Measurements from ENCODE around the gene ZBED4.

The ZBED4 gene

DNA sequence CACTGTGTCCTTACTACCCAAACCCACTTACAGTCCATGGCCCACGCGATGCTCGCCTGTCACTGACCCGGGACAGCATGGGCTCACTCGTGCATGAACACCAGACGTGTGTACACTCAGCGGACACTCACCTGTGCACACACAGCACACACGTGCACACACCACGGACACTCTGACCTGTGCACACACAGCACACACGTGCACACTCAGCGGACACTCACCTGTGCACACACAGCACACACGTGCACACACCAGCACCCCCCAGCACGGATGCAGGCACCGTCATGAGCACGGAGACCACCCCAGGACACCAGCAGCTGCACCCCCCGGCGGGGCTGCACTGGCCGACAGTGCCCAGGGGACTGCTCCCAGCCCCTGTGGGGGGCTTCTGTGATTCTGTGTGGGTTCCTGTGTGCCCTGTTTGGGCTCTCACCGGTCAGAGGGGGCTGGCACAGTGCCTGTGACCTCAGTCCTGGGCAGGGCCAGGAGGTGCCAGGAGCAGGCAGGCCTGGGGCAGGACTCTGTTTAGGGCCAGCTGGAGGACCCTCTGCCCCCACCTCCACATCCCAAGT is 85.0 kb downstream of the ZBED4 start:
- Histone ChIP-seq H3K4me3 (ENCODE audit: low read length) (no peak overlapping the region), H3K36me3 (ENCODE audit: control insufficient read depth, insufficient read depth, low read length, severe bottlenecking) (no peaks in the 10 kb centered on the region), H3K9ac (ENCODE audit: low read length) (no peak overlapping the region), H3K4me1 (ENCODE audit: control insufficient read depth, insufficient read depth, low read length) (peaks cover 16% of the 10 kb centered on the region), H3K27me3 (replicated peaks; ENCODE audit: control insufficient read depth, insufficient read depth, low read length) (no peaks in the 10 kb centered on the region), H3K9me3 (ENCODE audit: control insufficient read depth, low read length) (no peaks in the 10 kb centered on the region)
- DNase-seq (ENCODE audit: low read depth) = no peak

Measured in adipocyte (in vitro differentiated cells).